ENCODE data around the gene DISC1.
"Not testable (repeated sequence)": the region's sequence is repeated elsewhere in the genome, so short reads cannot be mapped to it uniquely, and the experiment has no call there.

Gene DISC1

GRCh38 chr1:231639819-231640218 lies 13.2 kb downstream of the DISC1 start:
- DNase-seq, result no peak

- DNase-seq, result not testable (repeated sequence)
Observed at GRCh38 chr1:231641444-231641843, 14.9 kb downstream of the DISC1 start.

GRCh38 chr1:231642061-231642460 lies 15.5 kb downstream of the DISC1 start:
- DNase-seq, result not testable (repeated sequence)

DNA sequence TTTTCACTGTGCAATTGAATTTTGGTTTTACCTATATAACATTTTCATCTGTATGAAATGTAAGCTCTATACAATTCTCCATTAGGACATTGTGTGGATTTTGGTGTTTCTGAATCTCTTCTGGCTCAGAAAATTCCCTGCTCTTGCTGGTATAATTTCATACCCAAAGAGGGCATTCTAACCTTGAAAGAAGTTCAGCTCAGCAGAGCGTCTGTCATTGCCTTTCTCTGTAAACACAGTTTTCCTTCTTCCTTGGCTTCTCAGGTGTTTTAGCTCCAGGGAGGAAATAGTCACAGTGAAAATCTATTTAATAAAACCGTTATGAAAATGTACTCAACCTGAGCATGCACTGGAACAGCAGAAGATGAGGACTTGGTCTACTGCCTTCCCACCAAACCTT lies 16.0 kb downstream of the DISC1 start:
- no peak for DNase-seq

- DNase-seq, result no peak
Observed at GRCh38 chr1:231643071-231643934, 16.7 kb downstream of the DISC1 start.

DNA sequence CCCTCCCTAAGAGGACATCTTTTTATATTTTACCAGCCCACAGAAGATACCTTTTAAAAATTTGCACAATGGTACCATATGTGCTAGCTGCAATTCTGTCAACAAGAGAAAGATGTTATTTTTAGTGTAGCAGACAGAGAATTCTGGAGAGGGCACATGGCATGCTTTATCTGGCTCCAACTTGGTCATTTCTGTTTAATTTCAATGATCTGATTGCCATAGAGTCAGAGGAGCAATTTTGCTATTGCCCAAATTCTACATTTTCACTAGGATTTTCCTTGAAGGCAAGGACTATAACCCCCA lies 17.3 kb downstream of the DISC1 start:
- no peak for DNase-seq

GRCh38 chr1:231645634-231646033 lies 19.0 kb downstream of the DISC1 start:
- DNase-seq, result not testable (repeated sequence)

- not testable (repeated sequence) for DNase-seq
Observed at GRCh38 chr1:231646165-231646564, 19.6 kb downstream of the DISC1 start.

DNA sequence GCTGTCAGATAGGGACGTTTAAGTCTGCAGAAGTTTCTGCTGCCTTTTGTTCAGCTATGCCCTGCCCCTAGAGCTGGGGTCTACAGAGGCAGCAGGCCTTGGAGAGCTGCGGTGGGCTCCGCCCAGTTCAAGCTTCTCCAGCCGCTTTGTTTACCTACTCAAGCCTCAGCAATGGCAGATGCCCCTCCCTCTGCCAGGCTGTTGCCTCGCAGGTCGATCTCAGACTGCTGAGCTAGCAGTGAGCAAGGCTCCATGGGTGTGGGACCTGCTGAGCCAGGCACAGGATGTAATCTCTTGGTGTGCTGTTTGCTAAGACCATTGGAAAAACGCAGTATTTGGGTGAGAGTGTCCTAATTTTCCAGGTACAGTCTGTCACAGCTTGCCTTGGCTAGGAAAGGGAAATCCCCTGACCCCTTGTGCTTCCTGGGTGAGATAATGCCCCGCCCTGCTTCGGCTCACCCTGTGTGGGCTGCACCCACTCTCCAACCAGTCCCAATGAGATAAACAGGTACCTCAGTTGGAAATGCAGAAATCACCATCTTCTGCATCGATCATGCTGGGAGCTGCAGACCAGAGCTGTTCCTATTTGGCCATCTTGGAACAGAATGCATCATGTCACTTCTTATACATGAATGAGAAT lies 25.2 kb downstream of the DISC1 start:
- not testable (repeated sequence) for DNase-seq

GRCh38 chr1:231653632-231654031 lies 27.0 kb downstream of the DISC1 start:
- no peak for DNase-seq

DNA sequence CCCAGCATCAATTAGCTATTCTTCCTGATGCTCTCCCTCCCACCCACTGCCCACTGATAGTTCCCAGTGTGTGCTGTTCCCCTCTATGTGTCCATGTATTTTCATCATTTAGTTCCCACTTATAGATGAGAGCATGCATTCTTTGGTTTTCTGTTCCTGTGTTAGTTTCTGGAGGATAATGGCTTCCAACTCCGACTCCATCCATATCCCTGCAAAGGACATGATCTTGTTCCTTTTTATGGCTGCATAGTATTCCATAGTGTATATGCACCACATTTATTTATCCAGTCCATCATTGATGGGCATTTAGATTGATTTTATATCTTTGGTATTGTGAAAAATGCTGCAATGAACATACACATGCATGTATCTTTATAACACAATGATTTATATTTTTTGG lies 30.2 kb downstream of the DISC1 start:
- no peak for DNase-seq

GRCh38 chr1:231658223-231658622 lies 31.6 kb downstream of the DISC1 start:
- DNase-seq, result not testable (repeated sequence)

DNA sequence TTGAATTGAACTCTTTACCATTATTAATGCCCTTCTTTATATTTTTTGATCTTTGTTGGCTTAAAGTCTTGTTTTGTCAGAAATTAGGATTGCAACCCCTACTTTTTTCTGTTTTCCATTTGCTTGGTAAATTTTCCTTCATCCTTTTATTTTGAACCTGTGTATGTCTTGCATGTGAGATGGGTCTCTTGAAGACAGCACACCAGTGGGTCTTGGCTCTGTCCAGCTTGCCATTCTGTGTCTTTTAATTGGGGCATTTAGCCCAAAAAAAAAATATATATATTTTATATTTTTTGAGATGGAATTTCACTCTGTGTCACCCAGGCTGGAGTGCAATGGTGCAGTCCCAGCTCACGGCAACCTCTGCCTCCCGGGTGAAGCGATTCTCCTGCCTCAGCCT lies 33.6 kb downstream of the DISC1 start:
- no peak for DNase-seq

- DNase-seq, result no peak
Observed at GRCh38 chr1:231663211-231663792, 36.7 kb downstream of the DISC1 start.

DNA sequence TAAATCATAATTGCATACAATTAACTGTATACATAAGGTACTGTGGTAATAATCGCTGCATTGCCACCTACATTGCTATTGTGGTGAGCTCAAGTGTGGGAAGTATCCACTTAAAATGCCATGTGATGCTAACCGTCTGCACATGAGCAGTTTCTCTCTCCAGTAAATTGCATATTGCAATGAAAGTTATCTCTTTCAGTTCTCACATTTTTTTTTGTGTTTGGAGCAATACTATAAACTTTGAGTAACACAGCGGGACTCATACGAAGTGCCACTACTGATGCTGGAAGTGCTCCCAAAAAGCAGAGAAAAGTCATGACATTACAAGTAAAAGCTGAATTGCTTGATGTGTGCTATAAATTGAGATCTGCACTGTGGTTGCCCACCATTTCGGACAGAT lies 38.5 kb downstream of the DISC1 start:
- no peak for DNase-seq

- DNase-seq, result no peak
Observed at GRCh38 chr1:231665726-231666125, 39.1 kb downstream of the DISC1 start.

DNA sequence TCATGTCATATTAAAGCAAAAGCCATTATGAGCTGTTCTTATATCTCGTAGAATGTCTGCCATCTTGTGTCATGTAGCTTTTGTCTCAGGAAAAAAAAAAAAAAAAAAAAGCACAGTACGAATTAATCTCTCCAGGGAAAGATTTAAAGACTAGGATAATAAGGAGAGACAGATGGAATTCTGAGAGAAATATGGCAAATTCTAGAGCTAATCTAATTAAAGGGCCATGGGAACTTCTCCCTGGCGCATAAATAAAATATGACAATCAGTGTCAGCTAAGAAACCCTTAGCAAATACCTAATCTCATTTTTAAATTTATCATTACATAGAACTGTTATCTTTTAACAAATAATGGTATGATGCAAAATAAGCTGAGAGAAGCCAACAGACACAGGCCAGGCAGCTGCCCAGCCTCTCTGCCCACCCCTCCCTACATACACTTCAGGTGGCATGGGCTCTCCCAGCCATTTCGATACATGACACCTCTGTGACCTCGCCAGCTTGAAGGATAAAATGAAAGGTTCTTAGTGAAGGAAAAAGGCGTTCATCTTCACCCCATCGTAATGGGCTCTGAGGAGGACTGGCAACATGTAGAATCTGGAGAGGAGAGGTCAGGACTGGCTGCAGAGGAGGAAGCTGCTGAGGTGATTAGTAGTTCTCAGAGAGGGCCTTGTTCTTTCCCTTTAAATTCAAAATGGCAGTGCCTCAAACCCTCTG lies 39.8 kb downstream of the DISC1 start:
- DNase-seq, result no peak

GRCh38 chr1:231666937-231667608 lies 40.5 kb downstream of the DISC1 start:
- no peak for DNase-seq

DNA sequence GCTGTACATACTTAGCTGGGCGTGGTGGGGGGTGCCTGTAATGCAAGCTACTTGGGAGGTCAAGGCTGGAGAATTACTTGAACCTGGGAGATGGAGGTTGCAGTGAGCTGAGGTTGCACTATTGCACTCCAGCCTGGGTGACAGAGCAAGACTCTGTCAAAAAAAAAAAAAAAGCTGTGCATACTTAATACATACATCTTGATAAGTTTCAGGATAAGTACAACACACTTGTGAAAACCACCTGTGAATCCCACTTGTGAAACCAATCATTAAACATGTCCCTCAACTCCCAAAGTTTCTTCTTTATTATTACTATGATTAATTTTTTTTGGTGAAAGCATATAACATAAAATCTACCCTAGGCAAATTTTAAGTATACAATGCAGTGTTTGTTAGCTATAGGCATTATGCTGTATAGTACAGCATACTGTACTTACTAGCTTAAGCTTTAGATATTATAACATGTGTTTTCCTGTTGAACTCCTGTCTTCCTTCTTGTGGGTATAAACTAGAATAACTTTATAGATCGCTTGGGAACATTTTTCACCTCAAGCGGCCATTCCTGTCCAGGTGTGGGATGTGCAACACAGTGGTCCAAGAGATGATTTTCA lies 41.4 kb downstream of the DISC1 start:
- DNase-seq, result no peak

GRCh38 chr1:231668826-231669225 lies 42.2 kb downstream of the DISC1 start:
- DNase-seq, result no peak

- DNase-seq, result not testable (repeated sequence)
Observed at GRCh38 chr1:231669864-231670621, 43.5 kb downstream of the DISC1 start.

GRCh38 chr1:231670755-231671154 lies 44.2 kb downstream of the DISC1 start:
- no peak for DNase-seq
